GM12878 (cell line): ENCODE results near the gene PIEZO2. TPM values are rescaled to one million over a fixed set of nuclear protein-coding genes. Genes with fewer than 3 reads are reported as not detected.

Experiments used
- ATF2 ChIP-seq: IDR thresholded peaks from 2 replicates; pipeline ENCODE4 v1.6.1; 2012; ENCODE audit warnings: low read length, inconsistent platforms
- BCL3 ChIP-seq: IDR thresholded peaks from 2 replicates; pipeline ENCODE4 v1.6.1; 2011; ENCODE audit warnings: borderline replicate concordance, low read depth, mild to moderate bottlenecking, moderate library complexity, low read length; ENCODE audit not compliant: insufficient read depth, poor library complexity, severe bottlenecking
- CBX5 ChIP-seq: sonication (generic); IDR thresholded peaks from 2 replicates; pipeline ENCODE4 v1.6.1; 2016; ENCODE audit warnings: low read depth, moderate library complexity, mild to moderate bottlenecking, inconsistent platforms
- CEBPB ChIP-seq, 2 experiments: fragments of 150-350 bp in 1 of 2; IDR thresholded peaks; 2 replicates each; pipeline ENCODE4 v1.6.1; 2012 to 2014; ENCODE audit warnings: low read depth in 2 of 2, low read length in 2 of 2, borderline replicate concordance in 1 of 2, inconsistent platforms in 1 of 2
- CHD4 ChIP-seq: fragments of 200-600 bp; sonication (generic); IDR thresholded peaks from 2 replicates; pipeline ENCODE4 v1.6.1; 2016; ENCODE audit warnings: mild to moderate bottlenecking
- CREB1 ChIP-seq: IDR thresholded peaks from 2 replicates; pipeline ENCODE4 v1.6.1; 2012; ENCODE audit warnings: low read depth, mild to moderate bottlenecking, inconsistent platforms
- EGR1 ChIP-seq, 2 experiments: IDR thresholded peaks; 1 replicate in 1 of 2; 2 replicates in 1 of 2; pipeline ENCODE4 v1.6.1; 2011 to 2012; ENCODE audit warnings: low read depth in 2 of 2, low read length in 2 of 2, borderline replicate concordance in 1 of 2, mild to moderate bottlenecking in 1 of 2, moderate library complexity in 1 of 2
- HCFC1 ChIP-seq: fragments of 150-350 bp; IDR thresholded peaks from 2 replicates; pipeline ENCODE4 v1.6.1; 2014; ENCODE audit warnings: low read length
- HDAC6 ChIP-seq: fragments of 200-600 bp; sonication (generic); IDR thresholded peaks from one replicate; pipeline ENCODE4 v1.8.0; 2017; ENCODE audit warnings: antibody characterized with exemption; ENCODE audit not compliant: unreplicated experiment
- IRF5 ChIP-seq: fragments of 450-650 bp; IDR thresholded peaks from 2 replicates; pipeline ENCODE4 v1.6.1; 2017; ENCODE audit warnings: borderline replicate concordance
- MYC ChIP-seq: IDR thresholded peaks from 2 replicates; pipeline ENCODE4 v1.6.1; 2011; ENCODE audit warnings: mild to moderate bottlenecking, low read length, moderate library complexity, inconsistent platforms; ENCODE audit not compliant: insufficient read depth, insufficient replicate concordance, insufficient read length, severe bottlenecking
- NFIC ChIP-seq: IDR thresholded peaks from 2 replicates; pipeline ENCODE4 v1.6.1; 2012; ENCODE audit warnings: low read depth, mild to moderate bottlenecking, inconsistent platforms, low read length, moderate library complexity
- NR2C2 ChIP-seq: IDR thresholded peaks from 2 replicates; pipeline ENCODE4 v1.6.1; 2011; ENCODE audit warnings: borderline replicate concordance, low read depth; ENCODE audit not compliant: control insufficient read depth, insufficient read length
- SREBF2 ChIP-seq: IDR thresholded peaks from 2 replicates; pipeline ENCODE4 v1.6.1; 2012; ENCODE audit warnings: mild to moderate bottlenecking, low read length
- SRF ChIP-seq, 2 experiments: IDR thresholded peaks; 2 replicates each; pipeline ENCODE4 v1.6.1; 2011; ENCODE audit warnings: low read depth in 2 of 2, low read length in 2 of 2, mild to moderate bottlenecking in 1 of 2, moderate library complexity in 1 of 2
- SUPT20H ChIP-seq: IDR thresholded peaks from 2 replicates; pipeline ENCODE4 v1.6.1; 2011; ENCODE audit warnings: low read depth, mild to moderate bottlenecking, low read length, moderate library complexity, borderline replicate concordance; ENCODE audit not compliant: control insufficient read depth
- SUZ12 ChIP-seq: fragments of 200-600 bp; sonication (generic); IDR thresholded peaks from one replicate; pipeline ENCODE4 v1.6.1; 2018; ENCODE audit warnings: antibody characterized with exemption, mild to moderate bottlenecking; ENCODE audit not compliant: unreplicated experiment
- ZBTB4 ChIP-seq: fragments of 450-650 bp; formaldehyde crosslinking; IDR thresholded peaks from 2 replicates; pipeline ENCODE4 v1.4.0; 2022; ENCODE audit warnings: mild to moderate bottlenecking, moderate library complexity
- ZNF24 ChIP-seq: fragments of 450-650 bp; IDR thresholded peaks from 2 replicates; pipeline ENCODE4 v1.6.1; 2017; ENCODE audit warnings: antibody characterized with exemption, mild to moderate bottlenecking
- ZSCAN29 ChIP-seq: fragments of 450-650 bp; IDR thresholded peaks from 2 replicates; pipeline ENCODE4 v1.6.1; 2017; ENCODE audit warnings: mild to moderate bottlenecking, moderate library complexity
- polyA plus RNA-seq, 11 experiments: library from polyadenylated mRNA; depleted of rRNA in 4 of 11; unstranded in 6 of 11; stranded (reverse) in 5 of 11; fragments of >200 nt; fragmentation: Nextera tagmentation in 4 of 11; fragmentation: Illumina TruSeq in 1 of 11; extraction: Ambion mirVana in 4 of 11; extraction: Trizol in 1 of 11; gene quantifications; 1 replicate in 1 of 11; 2 replicates in 10 of 11; pipeline versions ENCODE4 v1.2.1 to v1.2.3, GENCODE V29; 2011 to 2016; ENCODE audit warnings: inconsistent platforms in 2 of 11, missing spikeins in 2 of 11, low read depth in 1 of 11
- total RNA-seq, 4 experiments: library from RNA; depleted of rRNA in 3 of 4; stranded (reverse); fragments of >200 nt in 3 of 4; fragmentation: Illumina TruSeq in 1 of 4; extraction: Trizol in 1 of 4; gene quantifications; 2 replicates each; pipeline versions ENCODE4 v1.2.1 to v1.2.3, GENCODE V29; 2013 to 2021
- TF ChIP-seq, protein P1 (sequence below), 3 experiments: IDR thresholded peaks in 2 of 3; conservative IDR thresholded peaks in 1 of 3; 2 replicates each; pipeline ENCODE4 v1.5.1; 2011; ENCODE audit warnings: low read depth in 3 of 3, low read length in 3 of 3, mild to moderate bottlenecking in 3 of 3, control low read depth in 2 of 3, moderate library complexity in 2 of 3, inconsistent platforms in 1 of 3, mixed read lengths in 1 of 3; ENCODE audit not compliant: control insufficient read depth in 2 of 3, insufficient read depth in 1 of 3; ENCODE audit errors: extremely low read depth in 1 of 3

Gene PIEZO2
- total and polyA plus RNA-seq, 10 of the 15 experiments (the other 5 are each of a cell fraction or from before 2014, with no cell fraction given) = 6.7 to 42.3 (median 27.4) TPM

DNA sequence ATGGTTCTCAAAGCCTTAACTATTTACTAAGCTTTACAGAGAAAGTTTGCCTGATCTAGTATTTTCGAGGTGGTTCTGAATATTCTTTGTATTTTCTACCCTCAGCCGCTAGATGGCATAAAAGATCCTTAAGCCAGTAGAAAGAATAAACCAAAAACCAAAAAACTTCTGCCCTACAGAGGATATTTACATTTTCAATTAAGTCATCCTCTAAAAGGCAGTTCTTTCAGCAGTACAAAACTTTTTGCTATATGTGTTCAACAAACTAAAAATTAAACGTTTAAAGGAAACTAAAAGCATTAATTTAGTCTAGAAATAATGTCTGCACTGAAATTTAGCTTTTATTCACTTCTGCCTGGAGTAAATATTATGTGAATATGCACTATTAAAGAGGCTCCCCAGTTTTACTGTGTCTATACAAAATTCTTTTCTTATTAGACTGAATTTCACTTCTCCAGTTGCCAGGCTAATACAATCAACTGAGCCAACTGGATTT is 297.5 kb downstream of the PIEZO2 start (continued):
- TF ChIP-seq BCL3 (no peak), MYC (no peak), ZBTB4 (CRISPR knock-in tag) (no peak), ATF2 (no peak), SUZ12 (no peak), NR2C2 (no peak), EGR1 (IDR thresholded peaks at IDR 0.05; ENCODE audit: borderline replicate concordance in 1 of 2, low read depth in 2 of 2, low read length in 2 of 2) (no peak), HCFC1 (no peak), IRF5 (no peak), CEBPB (IDR thresholded peaks at IDR 0.05; ENCODE audit: borderline replicate concordance in 1 of 2, low read depth in 2 of 2, low read length in 2 of 2) (no peak), HDAC6 (no peak), NFIC (peak; percentile 54; the same call in 1 of the 2 replicates), CHD4 (no peak), CBX5 (no peak), SUPT20H (no peak), CREB1 (no peak), SRF (IDR thresholded peaks at IDR 0.05; ENCODE audit: low read depth in 2 of 2, low read length in 2 of 2) (no peak), SREBF2 (no peak), ZSCAN29 (no peak), ZNF24 (no peak)
- TF ChIP-seq, protein P1, sequence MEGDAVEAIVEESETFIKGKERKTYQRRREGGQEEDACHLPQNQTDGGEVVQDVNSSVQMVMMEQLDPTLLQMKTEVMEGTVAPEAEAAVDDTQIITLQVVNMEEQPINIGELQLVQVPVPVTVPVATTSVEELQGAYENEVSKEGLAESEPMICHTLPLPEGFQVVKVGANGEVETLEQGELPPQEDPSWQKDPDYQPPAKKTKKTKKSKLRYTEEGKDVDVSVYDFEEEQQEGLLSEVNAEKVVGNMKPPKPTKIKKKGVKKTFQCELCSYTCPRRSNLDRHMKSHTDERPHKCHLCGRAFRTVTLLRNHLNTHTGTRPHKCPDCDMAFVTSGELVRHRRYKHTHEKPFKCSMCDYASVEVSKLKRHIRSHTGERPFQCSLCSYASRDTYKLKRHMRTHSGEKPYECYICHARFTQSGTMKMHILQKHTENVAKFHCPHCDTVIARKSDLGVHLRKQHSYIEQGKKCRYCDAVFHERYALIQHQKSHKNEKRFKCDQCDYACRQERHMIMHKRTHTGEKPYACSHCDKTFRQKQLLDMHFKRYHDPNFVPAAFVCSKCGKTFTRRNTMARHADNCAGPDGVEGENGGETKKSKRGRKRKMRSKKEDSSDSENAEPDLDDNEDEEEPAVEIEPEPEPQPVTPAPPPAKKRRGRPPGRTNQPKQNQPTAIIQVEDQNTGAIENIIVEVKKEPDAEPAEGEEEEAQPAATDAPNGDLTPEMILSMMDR (IDR thresholded peaks at IDR 0.05 in 2 of 3, conservative IDR thresholded peaks at IDR 0.05 in 1 of 3; ENCODE audit: control insufficient read depth in 2 of 3, extremely low read depth in 1 of 3, insufficient read depth in 1 of 3, low read depth in 3 of 3, low read length in 3 of 3) = peak; percentile 57 to 83 (median 61); a peak in 5 of 6 replicates
